Thyroid gland (tissue), 4 donors: ENCODE data around the gene CRYL1. TPM values are rescaled to one million over a fixed set of nuclear protein-coding genes. Genes with fewer than 3 reads are reported as not detected.

Experiments
- DNase-seq, 2 donors: peaks; one replicate each; pipeline ENCODE4 v3.0.0-alpha.2; 2019
- H3K27ac ChIP-seq, 3 donors: fragments of 200-600 bp; sonication (generic); 1 replicate in 2 of 3; 2 replicates in 1 of 3; pipeline ENCODE4 v1.5.1; 2016 to 2019; ENCODE audit warnings: mild to moderate bottlenecking in 1 of 3, moderate library complexity in 1 of 3
- H3K27me3 ChIP-seq: fragments of 200-600 bp; sonication (generic); one replicate; pipeline ENCODE4 v1.5.1; 2019
- H3K36me3 ChIP-seq, 2 donors: fragments of 200-600 bp; sonication (generic); one replicate each; pipeline ENCODE4 v1.5.1; 2016 to 2019
- H3K4me1 ChIP-seq, 2 donors: fragments of 200-600 bp; sonication (generic); one replicate each; pipeline ENCODE4 v1.5.1; 2017 to 2019
- H3K4me3 ChIP-seq, 3 donors: fragments of 200-600 bp; sonication (generic); replicated peaks in 1 of 3; 1 replicate in 2 of 3; 2 replicates in 1 of 3; pipeline ENCODE4 v1.5.1; 2016; ENCODE audit warnings: mild to moderate bottlenecking in 1 of 3
- H3K9me3 ChIP-seq: fragments of 200-600 bp; sonication (generic); one replicate; pipeline ENCODE4 v1.5.1; 2017
- POLR2A ChIP-seq, 2 donors: fragments of 450-650 bp; IDR thresholded peaks; one replicate each; pipeline ENCODE4 v1.6.1; 2017; ENCODE audit warnings: antibody characterized with exemption in 2 of 2, mild to moderate bottlenecking in 2 of 2, moderate library complexity in 1 of 2
- WGBS, 2 donors: methylation state at CpG; one replicate each; pipeline ENCODE4 v1.1.5; 2017; 5-methylcytosine and 5-hydroxymethylcytosine counted together
- intact Hi-C: fragments of 100-400 bp; cut with DNase I; formaldehyde crosslinking; loops from one replicate; pipeline ENCODE4 v1.15.1; 2023
- total RNA-seq, 4 donors: library from RNA; depleted of rRNA; stranded (reverse); fragments of >200 nt; gene quantifications; one replicate each; pipeline ENCODE4 v1.2.3, GENCODE V29; 2016
- TF ChIP-seq, protein P1 (sequence below), 6 experiments: fragments of 200-600 bp in 3 of 6; fragments of 450-650 bp in 3 of 6; sonication (generic) in 3 of 6; IDR thresholded peaks; one replicate each; pipeline ENCODE4 v1.5.1; 2016 to 2019; ENCODE audit warnings: antibody characterized with exemption in 6 of 6, mild to moderate bottlenecking in 2 of 6, inconsistent platforms in 1 of 6, moderate library complexity in 1 of 6

CRYL1 gene
- total RNA-seq, 4 donors from 2014 or later, result 33.1 to 53.8 (median 46.7) TPM

DNA sequence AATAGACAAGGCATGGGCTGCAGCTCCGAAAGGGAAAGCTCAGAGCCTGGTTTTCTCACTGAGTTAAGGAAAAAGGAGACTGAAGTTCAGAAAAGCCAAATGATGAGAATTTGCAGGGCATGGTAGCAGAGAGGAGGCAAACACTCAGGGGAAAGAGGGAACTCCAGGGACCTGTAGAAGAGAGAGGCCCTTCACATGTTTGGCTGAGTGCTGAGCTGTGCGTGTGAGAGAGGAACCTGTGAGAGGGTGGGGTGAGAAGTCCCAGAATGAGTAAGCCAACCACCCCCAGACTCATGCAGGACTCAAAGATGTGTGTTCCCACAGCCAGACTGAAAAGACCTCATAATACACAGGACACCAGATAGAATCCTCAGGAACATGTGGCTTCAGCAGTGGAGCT lies 2.8 kb upstream of the CRYL1 start:
- WGBS, 2 donors, result 82 to 93% methylated on average over 2 of the region's 2 CpGs
- H3K36me3 ChIP-seq, result no peaks in the 10 kb centered on the region
- no peak for DNase-seq
- H3K4me3 ChIP-seq, result no peak overlapping the region
- H3K9me3 ChIP-seq, result no peaks in the 10 kb centered on the region
- no peak overlapping the region for H3K27ac ChIP-seq
- H3K4me1 ChIP-seq, result peaks cover 5 to 7% of the 10 kb centered on the region in 2 donors
- intact Hi-C loops, result no loop called here
- no peaks in the 10 kb centered on the region for H3K27me3 ChIP-seq
- no peak for TF ChIP-seq POLR2A (IDR thresholded peaks at IDR 0.05)
- TF ChIP-seq, protein P1, sequence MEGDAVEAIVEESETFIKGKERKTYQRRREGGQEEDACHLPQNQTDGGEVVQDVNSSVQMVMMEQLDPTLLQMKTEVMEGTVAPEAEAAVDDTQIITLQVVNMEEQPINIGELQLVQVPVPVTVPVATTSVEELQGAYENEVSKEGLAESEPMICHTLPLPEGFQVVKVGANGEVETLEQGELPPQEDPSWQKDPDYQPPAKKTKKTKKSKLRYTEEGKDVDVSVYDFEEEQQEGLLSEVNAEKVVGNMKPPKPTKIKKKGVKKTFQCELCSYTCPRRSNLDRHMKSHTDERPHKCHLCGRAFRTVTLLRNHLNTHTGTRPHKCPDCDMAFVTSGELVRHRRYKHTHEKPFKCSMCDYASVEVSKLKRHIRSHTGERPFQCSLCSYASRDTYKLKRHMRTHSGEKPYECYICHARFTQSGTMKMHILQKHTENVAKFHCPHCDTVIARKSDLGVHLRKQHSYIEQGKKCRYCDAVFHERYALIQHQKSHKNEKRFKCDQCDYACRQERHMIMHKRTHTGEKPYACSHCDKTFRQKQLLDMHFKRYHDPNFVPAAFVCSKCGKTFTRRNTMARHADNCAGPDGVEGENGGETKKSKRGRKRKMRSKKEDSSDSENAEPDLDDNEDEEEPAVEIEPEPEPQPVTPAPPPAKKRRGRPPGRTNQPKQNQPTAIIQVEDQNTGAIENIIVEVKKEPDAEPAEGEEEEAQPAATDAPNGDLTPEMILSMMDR (IDR thresholded peaks at IDR 0.05), result no peak

DNA sequence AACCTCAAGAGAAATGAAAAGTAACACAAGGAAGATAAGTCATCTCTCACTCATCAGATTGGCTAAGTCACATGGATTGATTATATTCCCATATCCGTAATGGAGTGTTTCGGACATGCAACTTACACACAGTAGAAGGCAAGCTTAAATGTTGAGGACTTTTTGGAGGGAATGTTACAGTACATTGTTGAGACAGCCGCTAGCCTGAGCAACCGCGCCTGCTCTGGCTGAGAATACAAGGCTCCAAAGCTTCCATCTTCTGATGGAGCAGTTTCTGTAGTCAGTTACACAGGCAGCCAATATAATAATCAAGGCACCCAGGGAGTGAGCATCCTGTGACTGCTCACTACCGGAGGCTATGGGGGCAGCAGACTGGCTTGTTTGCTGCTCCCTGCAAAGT lies 1.0 kb upstream of the CRYL1 start:
- H3K27ac ChIP-seq, result peak overlapping the region in 2 of 3 donors; percentile 79 to 90

GRCh38 chr13:20525144-20525600 lies 485 bp downstream of the CRYL1 start:
- TF ChIP-seq, protein P1 (IDR thresholded peaks at IDR 0.05), result no peak
- TF ChIP-seq POLR2A (IDR thresholded peaks at IDR 0.05), result no peak
- 4 to 8% methylated on average over 22 to 23 of the region's 37 CpGs for WGBS, 2 donors
- Histone ChIP-seq H3K4me1 (peaks cover 5 to 7% of the 10 kb centered on the region in 2 donors), H3K4me3 (peak overlapping the region; percentile 65 to 96 (median 73)), H3K27ac (peak overlapping the region; percentile 62 to 90 (median 79)), H3K36me3 (no peaks in the 10 kb centered on the region), H3K27me3 (no peaks in the 10 kb centered on the region), H3K9me3 (no peaks in the 10 kb centered on the region)
- peak; percentile 38 to 41 for DNase-seq
- intact Hi-C loops, result no loop called here

More for the DNA sequence above, 1.0 kb upstream of the CRYL1 start:
- Histone ChIP-seq H3K9me3 (no peaks in the 10 kb centered on the region), H3K4me1 (peaks cover 5 to 7% of the 10 kb centered on the region in 2 donors), H3K4me3 (peak overlapping the region in 1 of 3 donors; percentile 73), H3K36me3 (no peaks in the 10 kb centered on the region), H3K27me3 (no peaks in the 10 kb centered on the region)
- WGBS, 2 donors, result 54 to 57% methylated on average over 5 to 6 of the region's 6 CpGs
- peak in 1 of 2 donors; percentile 9 for DNase-seq
- TF ChIP-seq, protein P1 (IDR thresholded peaks at IDR 0.05), result no peak
- TF ChIP-seq POLR2A (IDR thresholded peaks at IDR 0.05), result no peak
- intact Hi-C loops, result no loop called here

GRCh38 chr13:20521364-20522115 lies 4.1 kb downstream of the CRYL1 start:
- Histone ChIP-seq H3K27me3 (no peaks in the 10 kb centered on the region), H3K27ac (no peak overlapping the region), H3K9me3 (no peaks in the 10 kb centered on the region), H3K4me1 (peaks cover under 1 to 2% of the 10 kb centered on the region in 2 donors), H3K4me3 (no peak overlapping the region), H3K36me3 (no peaks in the 10 kb centered on the region)
- intact Hi-C loops, result no loop called here
- TF ChIP-seq, protein P1 (IDR thresholded peaks at IDR 0.05), result no peak
- no peak for TF ChIP-seq POLR2A (IDR thresholded peaks at IDR 0.05)
- WGBS, 2 donors, result 94 to 97% methylated on average over 5 of the region's 5 CpGs
- no peak for DNase-seq

DNA sequence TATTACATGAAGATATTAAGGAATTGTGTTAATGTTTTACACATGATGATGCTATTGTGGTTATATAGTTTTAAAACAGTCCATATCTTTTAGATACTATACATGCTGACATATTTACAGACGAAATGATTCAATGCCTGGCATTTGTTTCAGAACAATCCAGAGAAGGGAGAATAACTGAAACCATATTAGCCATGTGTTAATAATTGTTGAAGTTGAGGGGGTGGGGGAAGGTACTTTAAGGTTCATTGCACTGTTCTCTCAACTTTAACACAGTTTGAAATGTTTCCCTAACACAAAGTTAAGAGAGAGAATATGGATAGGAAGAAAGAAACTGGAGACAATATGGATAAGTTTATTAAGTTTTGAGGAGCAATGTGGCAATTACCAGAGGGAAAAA lies 5.8 kb downstream of the CRYL1 start:
- Histone ChIP-seq H3K4me1 (no peaks in the 10 kb centered on the region), H3K27ac (no peak overlapping the region), H3K27me3 (no peaks in the 10 kb centered on the region), H3K36me3 (no peaks in the 10 kb centered on the region), H3K4me3 (no peak overlapping the region), H3K9me3 (no peaks in the 10 kb centered on the region)
- intact Hi-C loops, result loop anchor here (10.0 kb wide), 1 partner anchor 315 kb away; no protein-coding TSS in a partner anchor
- 83 to 91% methylated on average over 1 of the region's 1 CpG for WGBS, 2 donors
- TF ChIP-seq POLR2A (IDR thresholded peaks at IDR 0.05), result no peak
- TF ChIP-seq, protein P1 (IDR thresholded peaks at IDR 0.05), result no peak
- DNase-seq, result no peak
